SU-DHL-6 (cell line): Measurements from ENCODE around the gene IL11.

Experiments used
- CTCF ChIP-seq: fragments of 200-600 bp; sonication (generic); IDR thresholded peaks from one replicate; pipeline ENCODE4 v1.5.1; 2017; ENCODE audit warnings: antibody characterized with exemption, mild to moderate bottlenecking, low read length, moderate library complexity; ENCODE audit not compliant: insufficient read depth, poor library complexity, severe bottlenecking
- EZH2phosphoT487 ChIP-seq: fragments of 200-600 bp; sonication (generic), shearing (Covaris generic); conservative IDR thresholded peaks from 2 replicates; pipeline ENCODE4 v1.6.1; 2018; ENCODE audit warnings: mild to moderate bottlenecking, antibody characterized with exemption, low read length, moderate library complexity, mixed read lengths

- TF ChIP-seq CTCF (no peak), EZH2phosphoT487 (no peak)
Observed at GRCh38 chr19:55406091-55406825, 36.0 kb upstream of the IL11 start.
